ENCODE data around the gene NLGN1.

NLGN1 gene

DNA sequence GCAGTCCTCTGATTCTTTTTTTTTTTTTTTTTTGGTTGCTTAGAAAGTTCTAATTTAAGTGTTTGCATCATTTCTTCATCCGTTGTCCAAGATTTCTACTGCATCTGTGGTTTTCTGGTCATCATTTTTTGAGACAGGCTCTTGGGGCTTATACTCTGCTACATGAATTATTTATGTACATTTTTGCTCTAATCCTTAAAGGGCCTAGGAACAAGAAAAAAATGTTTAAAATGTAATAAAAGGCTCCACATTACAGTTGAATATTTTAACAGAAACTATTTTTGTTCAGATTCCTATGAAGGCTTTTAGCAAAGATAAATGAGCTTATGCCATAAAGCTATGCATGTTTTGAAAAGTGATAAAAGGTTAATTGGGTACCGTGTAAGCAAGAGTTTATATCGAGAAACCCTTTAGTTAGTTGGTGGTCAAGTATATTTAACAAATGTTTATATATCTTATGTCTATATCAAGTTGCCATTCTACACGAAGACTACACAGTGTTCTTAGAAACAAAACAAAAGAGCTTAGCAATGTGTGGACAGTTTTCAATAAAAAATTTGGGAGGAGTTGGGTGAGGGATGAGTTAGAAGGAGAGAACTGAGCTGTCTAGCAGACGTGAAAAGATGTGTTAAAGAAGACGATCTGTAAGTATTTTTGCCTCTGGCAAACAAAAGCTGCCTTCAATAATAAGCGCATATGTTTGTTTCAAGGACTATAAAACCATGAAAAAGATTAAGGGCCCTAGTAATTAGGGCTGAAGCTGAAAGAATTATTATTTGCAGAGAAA, 898.0 kb downstream of the NLGN1 start:
- ChIA-PET CTCF (no interaction called here), POLR2A (no interaction called here)
- TF ChIP-seq, protein P1, sequence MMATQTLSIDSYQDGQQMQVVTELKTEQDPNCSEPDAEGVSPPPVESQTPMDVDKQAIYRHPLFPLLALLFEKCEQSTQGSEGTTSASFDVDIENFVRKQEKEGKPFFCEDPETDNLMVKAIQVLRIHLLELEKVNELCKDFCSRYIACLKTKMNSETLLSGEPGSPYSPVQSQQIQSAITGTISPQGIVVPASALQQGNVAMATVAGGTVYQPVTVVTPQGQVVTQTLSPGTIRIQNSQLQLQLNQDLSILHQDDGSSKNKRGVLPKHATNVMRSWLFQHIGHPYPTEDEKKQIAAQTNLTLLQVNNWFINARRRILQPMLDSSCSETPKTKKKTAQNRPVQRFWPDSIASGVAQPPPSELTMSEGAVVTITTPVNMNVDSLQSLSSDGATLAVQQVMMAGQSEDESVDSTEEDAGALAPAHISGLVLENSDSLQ (IDR thresholded peaks at IDR 0.05) = no peak
- TF ChIP-seq LEF1 (IDR thresholded peaks at IDR 0.05; ENCODE audit: borderline replicate concordance) (no peak), ARNT (IDR thresholded peaks at IDR 0.05) (no peak), SUZ12 (IDR thresholded peaks at IDR 0.05) (no peak), FOXA1 (IDR thresholded peaks at IDR 0.05) (no peak), SP1 (IDR thresholded peaks at IDR 0.05) (no peak), CTBP1 (IDR thresholded peaks at IDR 0.05; ENCODE audit: borderline replicate concordance) (no peak), FOXK2 (IDR thresholded peaks at IDR 0.05) (no peak), FOXM1 (IDR thresholded peaks at IDR 0.05; ENCODE audit: borderline replicate concordance) (no peak), TARDBP (IDR thresholded peaks at IDR 0.05) (no peak), L3MBTL2 (conservative IDR thresholded peaks at IDR 0.05) (no peak), NFRKB (IDR thresholded peaks at IDR 0.05) (no peak), HDGF (IDR thresholded peaks at IDR 0.05; ENCODE audit: borderline replicate concordance) (no peak), BHLHE40 (IDR thresholded peaks at IDR 0.05; ENCODE audit: borderline replicate concordance) (no peak), ZNF384 (IDR thresholded peaks at IDR 0.05) (no peak), ELF4 (IDR thresholded peaks at IDR 0.05) (no peak)
- DNase-seq (ENCODE audit: extremely low spot score) = no peak

DNA sequence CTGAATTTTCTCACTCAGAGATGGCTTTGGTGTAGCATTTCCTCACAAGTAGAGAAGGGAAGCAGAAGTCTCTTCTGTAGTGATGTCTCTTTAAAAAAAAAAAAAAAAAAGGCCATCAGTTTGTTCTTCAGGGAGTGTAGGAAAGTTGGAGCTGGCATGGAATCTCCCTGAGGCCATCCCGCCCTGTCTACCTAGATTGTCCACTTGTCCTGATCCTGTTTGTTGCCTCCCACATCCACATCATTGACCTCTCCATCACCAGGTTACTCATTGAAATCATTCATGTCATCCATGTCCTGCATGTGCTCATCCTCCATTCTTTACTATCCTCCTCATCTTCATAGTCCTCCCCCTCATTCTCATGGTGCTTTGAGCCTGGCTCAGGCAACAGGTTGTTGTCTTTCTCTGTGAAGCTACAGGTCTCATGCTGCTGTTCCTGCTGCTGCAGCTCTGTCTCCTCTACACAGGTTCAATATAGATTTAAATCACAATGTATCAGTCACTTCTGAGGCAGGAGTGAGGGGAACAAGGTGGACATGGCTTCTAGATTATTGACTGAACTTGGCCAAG, 905.3 kb downstream of the NLGN1 start:
- DNase-seq (ENCODE audit: extremely low spot score) = no peak
- ChIA-PET POLR2A (no interaction called here), CTCF (no interaction called here)
- TF ChIP-seq ZNF384 (IDR thresholded peaks at IDR 0.05) = no peak; the same call in 1 of the 2 replicates
- no peak for TF ChIP-seq ARNT (IDR thresholded peaks at IDR 0.05)
- no peak for TF ChIP-seq L3MBTL2 (conservative IDR thresholded peaks at IDR 0.05)
- TF ChIP-seq CTBP1 (IDR thresholded peaks at IDR 0.05; ENCODE audit: borderline replicate concordance) = no peak
- TF ChIP-seq TARDBP (IDR thresholded peaks at IDR 0.05) = no peak
- TF ChIP-seq FOXK2 (IDR thresholded peaks at IDR 0.05) = no peak
- no peak for TF ChIP-seq LEF1 (IDR thresholded peaks at IDR 0.05; ENCODE audit: borderline replicate concordance)
- no peak for TF ChIP-seq HDGF (IDR thresholded peaks at IDR 0.05; ENCODE audit: borderline replicate concordance)
- TF ChIP-seq, protein P1 (IDR thresholded peaks at IDR 0.05) = no peak
- no peak for TF ChIP-seq FOXA1 (IDR thresholded peaks at IDR 0.05)
- no peak for TF ChIP-seq SUZ12 (IDR thresholded peaks at IDR 0.05)
- no peak for TF ChIP-seq ELF4 (IDR thresholded peaks at IDR 0.05)
- TF ChIP-seq SP1 (IDR thresholded peaks at IDR 0.05) = no peak
- TF ChIP-seq BHLHE40 (IDR thresholded peaks at IDR 0.05; ENCODE audit: borderline replicate concordance) = no peak
- no peak for TF ChIP-seq NFRKB (IDR thresholded peaks at IDR 0.05)
- no peak for TF ChIP-seq FOXM1 (IDR thresholded peaks at IDR 0.05; ENCODE audit: borderline replicate concordance)

DNA sequence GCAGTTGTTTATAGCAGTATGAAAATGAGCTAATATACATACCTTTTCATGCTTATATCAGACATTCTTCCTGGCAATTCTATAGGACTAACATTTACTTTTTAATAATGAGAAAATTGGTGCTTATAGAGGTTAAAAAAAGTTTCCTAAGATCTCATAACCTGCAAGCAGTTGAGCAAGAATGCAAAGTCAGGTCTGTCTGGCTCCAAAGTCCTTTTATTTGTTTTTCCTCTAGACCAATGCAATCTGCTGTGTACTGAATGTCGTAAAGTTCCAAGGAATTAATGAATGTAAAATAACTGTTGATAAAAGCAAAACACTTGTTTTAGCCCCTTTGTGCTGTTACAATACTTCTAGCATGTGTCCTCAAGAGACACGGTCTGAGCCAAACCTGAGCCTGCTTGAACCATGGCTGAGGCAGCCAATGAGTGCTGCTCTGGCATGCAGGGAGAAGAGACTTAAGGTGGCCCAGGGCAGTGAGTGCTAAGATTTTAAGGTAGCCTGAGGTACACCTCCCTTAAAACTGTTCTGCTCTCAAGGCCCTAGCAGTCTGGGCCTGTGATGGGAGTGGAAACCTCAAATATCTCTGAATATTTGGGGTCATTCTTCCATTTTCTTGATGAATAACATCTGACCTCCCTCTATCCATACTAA, 906.5 kb downstream of the NLGN1 start:
- ChIA-PET POLR2A (no interaction called here), CTCF (no interaction called here)
- no peak for DNase-seq (ENCODE audit: extremely low spot score)
- TF ChIP-seq BHLHE40 (IDR thresholded peaks at IDR 0.05; ENCODE audit: borderline replicate concordance) (no peak), SUZ12 (IDR thresholded peaks at IDR 0.05) (no peak), CTBP1 (IDR thresholded peaks at IDR 0.05; ENCODE audit: borderline replicate concordance) (no peak), ZNF384 (IDR thresholded peaks at IDR 0.05) (no peak), LEF1 (IDR thresholded peaks at IDR 0.05; ENCODE audit: borderline replicate concordance) (no peak), L3MBTL2 (conservative IDR thresholded peaks at IDR 0.05) (no peak), HDGF (IDR thresholded peaks at IDR 0.05; ENCODE audit: borderline replicate concordance) (no peak), ARNT (IDR thresholded peaks at IDR 0.05) (no peak), FOXM1 (IDR thresholded peaks at IDR 0.05; ENCODE audit: borderline replicate concordance) (no peak), FOXK2 (IDR thresholded peaks at IDR 0.05) (no peak), ELF4 (IDR thresholded peaks at IDR 0.05) (no peak), FOXA1 (IDR thresholded peaks at IDR 0.05) (no peak), SP1 (IDR thresholded peaks at IDR 0.05) (no peak), NFRKB (IDR thresholded peaks at IDR 0.05) (no peak)

DNA sequence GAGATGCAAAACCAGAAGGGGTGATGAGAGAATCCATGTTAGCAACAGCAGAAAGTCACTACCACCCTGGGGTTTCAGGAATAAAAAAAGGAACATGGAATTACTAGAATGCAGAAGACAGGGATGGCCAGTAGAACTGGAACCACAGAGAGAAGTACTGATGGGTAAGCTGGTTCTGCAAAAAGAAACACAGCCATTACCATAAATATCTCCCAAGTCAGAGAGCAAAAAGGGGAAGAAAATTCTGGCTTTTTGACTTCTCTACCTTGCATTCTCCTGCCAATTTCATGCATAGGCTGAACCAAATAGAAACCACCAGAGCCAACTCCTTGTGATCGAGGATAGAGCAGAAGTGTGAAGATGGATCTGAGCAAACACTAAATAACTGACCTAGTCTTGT, 911.2 kb downstream of the NLGN1 start:
- ChIA-PET CTCF (no interaction called here), POLR2A (no interaction called here)
- no peak for DNase-seq (ENCODE audit: extremely low spot score)
- TF ChIP-seq, protein P1 (IDR thresholded peaks at IDR 0.05) = no peak
- TF ChIP-seq HDGF (IDR thresholded peaks at IDR 0.05; ENCODE audit: borderline replicate concordance) (no peak), ELF4 (IDR thresholded peaks at IDR 0.05) (no peak), SUZ12 (IDR thresholded peaks at IDR 0.05) (no peak), FOXA1 (IDR thresholded peaks at IDR 0.05) (no peak), NFRKB (IDR thresholded peaks at IDR 0.05) (no peak), TARDBP (IDR thresholded peaks at IDR 0.05) (no peak)

DNA sequence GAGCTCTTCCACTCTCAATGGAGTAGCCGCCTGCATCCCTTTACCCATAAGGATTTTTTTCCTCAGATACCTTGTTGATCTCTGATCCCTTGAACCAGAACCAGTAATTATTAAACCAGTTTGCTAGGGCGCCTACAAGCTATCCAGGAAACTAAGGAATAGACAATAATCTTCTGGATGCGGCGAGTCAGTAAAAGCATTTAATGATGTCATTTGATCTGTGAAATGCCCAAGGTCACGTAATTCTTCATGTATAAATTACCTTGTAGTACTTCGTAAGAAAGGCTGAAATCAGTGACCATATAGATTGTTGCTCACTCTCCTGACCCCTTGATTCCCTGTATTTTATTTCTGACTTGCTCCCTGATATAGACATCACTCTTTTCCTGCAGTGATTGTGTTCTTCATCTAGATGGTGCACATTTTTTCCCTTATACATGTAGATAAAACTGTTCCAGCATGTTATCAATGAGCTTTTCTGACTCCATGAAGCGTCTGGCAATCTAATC, 913.0 kb downstream of the NLGN1 start:
- POLR2A ChIA-PET = no interaction called here
- CTCF ChIA-PET = no interaction called here
- no peak for TF ChIP-seq BHLHE40 (IDR thresholded peaks at IDR 0.05; ENCODE audit: borderline replicate concordance)
- TF ChIP-seq FOXA1 (IDR thresholded peaks at IDR 0.05) = no peak
- TF ChIP-seq ARNT (IDR thresholded peaks at IDR 0.05) = no peak
- no peak for TF ChIP-seq TARDBP (IDR thresholded peaks at IDR 0.05)
- no peak for TF ChIP-seq ELF4 (IDR thresholded peaks at IDR 0.05)
- no peak for TF ChIP-seq LEF1 (IDR thresholded peaks at IDR 0.05; ENCODE audit: borderline replicate concordance)
- no peak for DNase-seq (ENCODE audit: extremely low spot score)
